Measurements from ENCODE around the gene LACTB. TPM values are rescaled to one million over a fixed set of nuclear protein-coding genes. Genes with fewer than 3 reads are reported as not detected.

The LACTB gene
- total and polyA plus RNA-seq, 2 of the 13 experiments (the other 11 are each of a cell fraction or from before 2014, with no cell fraction given), result 14.8 to 23.0 TPM

DNA sequence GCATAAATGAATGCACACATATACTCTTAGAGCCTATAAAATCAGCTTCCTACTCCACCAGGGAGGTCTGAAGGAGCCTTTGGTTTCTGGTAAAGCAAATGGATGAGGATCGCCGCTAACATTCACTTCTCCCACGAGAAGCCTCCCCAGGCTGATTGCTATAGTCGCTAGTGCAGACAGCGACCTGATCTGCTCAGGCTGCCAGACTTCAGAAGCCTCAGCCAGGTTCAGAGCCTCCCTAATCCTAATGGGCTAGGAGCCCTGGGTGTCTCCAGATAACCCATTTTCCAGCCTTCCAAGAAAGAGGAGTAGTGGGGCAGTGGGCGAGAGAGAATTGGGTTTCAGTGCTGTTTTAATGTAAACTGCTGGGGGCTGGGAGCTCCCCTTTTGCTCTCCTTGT, 43.7 kb upstream of the LACTB start:
- POLR2A ChIA-PET, result no interaction called here
- no peak overlapping the region for H3K4me2 ChIP-seq (ENCODE audit: low read depth, low read length)

DNA sequence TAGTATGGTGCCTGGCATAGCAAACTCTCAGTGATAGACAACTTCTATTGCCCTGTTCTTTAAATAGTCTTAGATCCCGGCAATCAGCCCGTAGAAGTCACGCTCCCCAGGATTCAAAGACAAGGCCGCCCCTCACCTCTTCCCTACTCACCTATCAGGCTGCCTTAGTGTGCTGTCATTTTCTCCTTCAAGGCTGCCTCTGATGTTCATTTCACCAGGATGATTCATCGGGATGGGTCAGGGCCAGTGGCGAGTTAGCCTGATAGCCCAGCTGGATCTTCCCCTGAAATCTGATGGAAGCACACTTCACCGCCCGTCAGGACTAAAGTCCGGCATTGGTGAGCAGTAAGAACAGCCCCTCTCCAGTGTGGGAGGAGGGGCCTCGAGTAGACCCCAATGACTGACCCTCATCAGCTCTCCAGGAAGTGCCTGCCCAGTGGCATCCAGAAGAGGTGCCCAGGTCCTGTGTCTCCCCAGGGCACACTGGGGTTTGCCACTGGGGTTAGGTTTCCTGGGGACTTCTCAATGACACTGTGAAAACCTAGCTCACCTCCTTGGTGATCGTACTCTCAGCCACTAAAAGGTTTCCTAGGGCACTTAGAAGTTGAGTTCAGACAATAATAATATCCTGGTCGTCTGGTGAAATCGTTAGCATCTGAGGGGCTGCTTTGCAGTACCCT, 41.6 kb upstream of the LACTB start:
- DNase-seq (ENCODE audit: low spot score), result peak; percentile 62
- WGBS (ENCODE audit: low lambda C conversion rate), result 29% methylated on average over 9 of the region's 13 CpGs
- no TSS peak for BruUV-seq (replicated peaks)
- intact Hi-C loops (cut with micrococcal nuclease; ENCODE audit: unreplicated experiment), result no loop called here
- H3K4me1 ChIP-seq (ENCODE audit: insufficient read depth, low read length), result peaks cover 56% of the 10 kb centered on the region
- no peaks in the 10 kb centered on the region for H3K36me3 ChIP-seq (replicated peaks in 1 of 2; ENCODE audit: control insufficient read depth in 1 of 2, insufficient read depth in 2 of 2, low read length in 2 of 2)
- peak overlapping the region; percentile 38 for H3K27ac ChIP-seq (ENCODE audit: extremely low read length, insufficient read depth, low read length)
- ChIA-PET CTCF (ENCODE audit: low intra/inter-chr PET ratio, low total read pairs) (no interaction called here), POLR2A (interaction anchor here (0.6 to 4.9 kb wide), 7 partner anchors 9 to 192 kb away, joined by 3 to 32 read pairs (median 5); no protein-coding TSS in a partner anchor)
- FAIRE-seq, result no peak
- no peaks in the 10 kb centered on the region for H3K27me3 ChIP-seq (ENCODE audit: control insufficient read depth in 1 of 2, insufficient read depth in 2 of 2, low read length in 2 of 2)
- H3K79me2 ChIP-seq (ENCODE audit: insufficient read depth, low read length), result no peaks in the 10 kb centered on the region
- in situ Hi-C loops (cut with HindIII; ENCODE audit: extremely low pct_ligation_motif_present, low pct_unique_long_range_greater_than_20kb), result no loop called here
- H3K9me3 ChIP-seq (ENCODE audit: low read length), result no peaks in the 10 kb centered on the region
- peak overlapping the region; percentile 67 for H3K4me2 ChIP-seq (ENCODE audit: low read depth, low read length)
- peak; percentile 62 for ATAC-seq
- no peak overlapping the region; the same call in 1 of the 2 replicates for H3K9ac ChIP-seq (ENCODE audit: insufficient read depth, low read depth, low read length)
- H4K20me1 ChIP-seq (ENCODE audit: insufficient read depth, low read length), result no peaks in the 10 kb centered on the region
- H2AFZ ChIP-seq (ENCODE audit: low read length), result no peak overlapping the region
- H3K4me3 ChIP-seq (replicated peaks in 1 of 3; ENCODE audit: insufficient read depth in 1 of 3, low read depth in 2 of 3, low read length in 3 of 3), result peak overlapping the region in 1 of 3 experiments; percentile 32; a peak in 2 of 6 replicates
- TF ChIP-seq SOX13 (IDR thresholded peaks at IDR 0.05) (no peak), SOX13 (CRISPR knock-in tag; conservative IDR thresholded peaks at IDR 0.05 in 1 of 2, IDR thresholded peaks at IDR 0.05 in 1 of 2) (0 out of 4 replicates have a peak, but pooled peaks of 1 of the 2 experiments have one; percentile 5), NKX3-1 (CRISPR knock-in tag; IDR thresholded peaks at IDR 0.05) (no peak), SRF (IDR thresholded peaks at IDR 0.05; ENCODE audit: low read depth, low read length) (no peak), MYNN (CRISPR knock-in tag; IDR thresholded peaks at IDR 0.05; ENCODE audit: low read depth) (no peak), REL (CRISPR knock-in tag; conservative IDR thresholded peaks at IDR 0.05) (no peak), ERF (CRISPR knock-in tag; IDR thresholded peaks at IDR 0.05) (no peak), HMG20A (CRISPR knock-in tag; IDR thresholded peaks at IDR 0.05; ENCODE audit: borderline replicate concordance) (0 out of 2 replicates have a peak, but pooled peaks have one; percentile 21), ELF3 (CRISPR knock-in tag; IDR thresholded peaks at IDR 0.05) (0 out of 2 replicates have a peak, but pooled peaks have one; percentile 20), NR2F6 (IDR thresholded peaks at IDR 0.05) (peak; percentile 36; the same call in 1 of the 2 replicates), NR2F6 (CRISPR knock-in tag; IDR thresholded peaks at IDR 0.05) (no peak), SNAI1 (CRISPR knock-in tag; IDR thresholded peaks at IDR 0.05; ENCODE audit: borderline replicate concordance) (no peak)
- TF ChIP-seq, protein P1, sequence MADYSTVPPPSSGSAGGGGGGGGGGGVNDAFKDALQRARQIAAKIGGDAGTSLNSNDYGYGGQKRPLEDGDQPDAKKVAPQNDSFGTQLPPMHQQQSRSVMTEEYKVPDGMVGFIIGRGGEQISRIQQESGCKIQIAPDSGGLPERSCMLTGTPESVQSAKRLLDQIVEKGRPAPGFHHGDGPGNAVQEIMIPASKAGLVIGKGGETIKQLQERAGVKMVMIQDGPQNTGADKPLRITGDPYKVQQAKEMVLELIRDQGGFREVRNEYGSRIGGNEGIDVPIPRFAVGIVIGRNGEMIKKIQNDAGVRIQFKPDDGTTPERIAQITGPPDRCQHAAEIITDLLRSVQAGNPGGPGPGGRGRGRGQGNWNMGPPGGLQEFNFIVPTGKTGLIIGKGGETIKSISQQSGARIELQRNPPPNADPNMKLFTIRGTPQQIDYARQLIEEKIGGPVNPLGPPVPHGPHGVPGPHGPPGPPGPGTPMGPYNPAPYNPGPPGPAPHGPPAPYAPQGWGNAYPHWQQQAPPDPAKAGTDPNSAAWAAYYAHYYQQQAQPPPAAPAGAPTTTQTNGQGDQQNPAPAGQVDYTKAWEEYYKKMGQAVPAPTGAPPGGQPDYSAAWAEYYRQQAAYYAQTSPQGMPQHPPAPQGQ (CRISPR knock-in tag; IDR thresholded peaks at IDR 0.05; ENCODE audit: borderline replicate concordance), result no peak

More for the DNA sequence above, 43.7 kb upstream of the LACTB start:
- H3K9ac ChIP-seq (ENCODE audit: insufficient read depth, low read depth, low read length), result no peak overlapping the region
- no peak overlapping the region for H2AFZ ChIP-seq (ENCODE audit: low read length)
- no TSS peak for BruUV-seq (replicated peaks)
- no peaks in the 10 kb centered on the region for H3K9me3 ChIP-seq (ENCODE audit: low read length)
- WGBS (ENCODE audit: low lambda C conversion rate), result 92% methylated on average over 6 of the region's 6 CpGs
- no peaks in the 10 kb centered on the region for H3K79me2 ChIP-seq (ENCODE audit: insufficient read depth, low read length)
- H3K27ac ChIP-seq (ENCODE audit: extremely low read length, insufficient read depth, low read length), result no peak overlapping the region
- ATAC-seq, result no peak
- FAIRE-seq, result no peak
- TF ChIP-seq ATF7-NPFF (CRISPR knock-in tag; IDR thresholded peaks at IDR 0.05; ENCODE audit: low read depth) (no peak), BHLHE40 (IDR thresholded peaks at IDR 0.05; ENCODE audit: low read length) (no peak), ZNF180 (CRISPR knock-in tag; IDR thresholded peaks at IDR 0.05; ENCODE audit: borderline replicate concordance, low read depth) (no peak), ATAD3A (CRISPR knock-in tag; IDR thresholded peaks at IDR 0.05) (no peak), ZNF777 (CRISPR knock-in tag; IDR thresholded peaks at IDR 0.05) (no peak), HDAC1 (CRISPR knock-in tag; IDR thresholded peaks at IDR 0.05) (no peak)
- TF ChIP-seq, protein P2, sequence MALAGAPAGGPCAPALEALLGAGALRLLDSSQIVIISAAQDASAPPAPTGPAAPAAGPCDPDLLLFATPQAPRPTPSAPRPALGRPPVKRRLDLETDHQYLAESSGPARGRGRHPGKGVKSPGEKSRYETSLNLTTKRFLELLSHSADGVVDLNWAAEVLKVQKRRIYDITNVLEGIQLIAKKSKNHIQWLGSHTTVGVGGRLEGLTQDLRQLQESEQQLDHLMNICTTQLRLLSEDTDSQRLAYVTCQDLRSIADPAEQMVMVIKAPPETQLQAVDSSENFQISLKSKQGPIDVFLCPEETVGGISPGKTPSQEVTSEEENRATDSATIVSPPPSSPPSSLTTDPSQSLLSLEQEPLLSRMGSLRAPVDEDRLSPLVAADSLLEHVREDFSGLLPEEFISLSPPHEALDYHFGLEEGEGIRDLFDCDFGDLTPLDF (CRISPR knock-in tag; IDR thresholded peaks at IDR 0.05), result no peak
- no peak for DNase-seq (ENCODE audit: low spot score)
- H3K4me3 ChIP-seq (replicated peaks in 1 of 3; ENCODE audit: insufficient read depth in 1 of 3, low read depth in 2 of 3, low read length in 3 of 3), result no peak overlapping the region
- intact Hi-C loops (cut with micrococcal nuclease; ENCODE audit: unreplicated experiment), result no loop called here
- no peaks in the 10 kb centered on the region for H3K27me3 ChIP-seq (ENCODE audit: control insufficient read depth in 1 of 2, insufficient read depth in 2 of 2, low read length in 2 of 2)
- H4K20me1 ChIP-seq (ENCODE audit: insufficient read depth, low read length), result no peaks in the 10 kb centered on the region
- H3K4me1 ChIP-seq (ENCODE audit: insufficient read depth, low read length), result peaks cover 40% of the 10 kb centered on the region
- CTCF ChIA-PET (ENCODE audit: low intra/inter-chr PET ratio, low total read pairs), result no interaction called here
- H3K36me3 ChIP-seq (replicated peaks in 1 of 2; ENCODE audit: control insufficient read depth in 1 of 2, insufficient read depth in 2 of 2, low read length in 2 of 2), result no peaks in the 10 kb centered on the region
- in situ Hi-C loops (cut with HindIII; ENCODE audit: extremely low pct_ligation_motif_present, low pct_unique_long_range_greater_than_20kb), result no loop called here

Data from HepG2 (cell line).